Brain pericyte (primary cell): ENCODE results near the gene ZNF492.
"Not testable (repeated sequence)": the region's sequence is repeated elsewhere in the genome, so short reads cannot be mapped to it uniquely, and the experiment has no call there.

ENCODE experiments used
- DNase-seq: peaks from one replicate; pipeline ENCODE4 v3.0.0-alpha.2; 2012; ENCODE audit warnings: low read depth, low spot score

The ZNF492 gene

GRCh38 chr19:22617181-22617580 lies 16.9 kb upstream of the ZNF492 start:
- DNase-seq = not testable (repeated sequence)

GRCh38 chr19:22617614-22618320 lies 16.4 kb upstream of the ZNF492 start:
- no peak for DNase-seq

GRCh38 chr19:22619371-22619770 lies 14.8 kb upstream of the ZNF492 start:
- no peak for DNase-seq

GRCh38 chr19:22619932-22620331 lies 14.2 kb upstream of the ZNF492 start:
- no peak for DNase-seq

GRCh38 chr19:22620401-22620800 lies 13.7 kb upstream of the ZNF492 start:
- no peak for DNase-seq

- no peak for DNase-seq
Observed at GRCh38 chr19:22620912-22621311, 13.2 kb upstream of the ZNF492 start.

- DNase-seq = no peak
Observed at GRCh38 chr19:22622020-22622419, 12.1 kb upstream of the ZNF492 start.

GRCh38 chr19:22622901-22623840 lies 11.0 kb upstream of the ZNF492 start:
- no peak for DNase-seq

GRCh38 chr19:22623841-22624221 lies 10.3 kb upstream of the ZNF492 start:
- DNase-seq = no peak

GRCh38 chr19:22625266-22626035 lies 8.7 kb upstream of the ZNF492 start:
- DNase-seq = no peak

- DNase-seq = no peak
Observed at GRCh38 chr19:22627526-22627925, 6.6 kb upstream of the ZNF492 start.

- DNase-seq = no peak
Observed at GRCh38 chr19:22628401-22628800, 5.7 kb upstream of the ZNF492 start.

- DNase-seq = no peak
Observed at GRCh38 chr19:22634450-22634827, 315 bp downstream of the ZNF492 start.

GRCh38 chr19:22685493-22685892 lies 51.4 kb downstream of the ZNF492 start:
- DNase-seq = not testable (repeated sequence)

GRCh38 chr19:22702661-22703060 lies 68.5 kb downstream of the ZNF492 start:
- DNase-seq = not testable (repeated sequence)

GRCh38 chr19:22703096-22703495 lies 69.0 kb downstream of the ZNF492 start:
- not testable (repeated sequence) for DNase-seq

- DNase-seq = no peak
Observed at GRCh38 chr19:22708983-22709382, 74.9 kb downstream of the ZNF492 start.
